Brain pericyte (primary cell): Measurements from ENCODE around the gene IGF2BP2.

Source experiments
- DNase-seq: peaks from one replicate; pipeline ENCODE4 v3.0.0-alpha.2; 2012; ENCODE audit warnings: low read depth, low spot score

Gene IGF2BP2

DNA sequence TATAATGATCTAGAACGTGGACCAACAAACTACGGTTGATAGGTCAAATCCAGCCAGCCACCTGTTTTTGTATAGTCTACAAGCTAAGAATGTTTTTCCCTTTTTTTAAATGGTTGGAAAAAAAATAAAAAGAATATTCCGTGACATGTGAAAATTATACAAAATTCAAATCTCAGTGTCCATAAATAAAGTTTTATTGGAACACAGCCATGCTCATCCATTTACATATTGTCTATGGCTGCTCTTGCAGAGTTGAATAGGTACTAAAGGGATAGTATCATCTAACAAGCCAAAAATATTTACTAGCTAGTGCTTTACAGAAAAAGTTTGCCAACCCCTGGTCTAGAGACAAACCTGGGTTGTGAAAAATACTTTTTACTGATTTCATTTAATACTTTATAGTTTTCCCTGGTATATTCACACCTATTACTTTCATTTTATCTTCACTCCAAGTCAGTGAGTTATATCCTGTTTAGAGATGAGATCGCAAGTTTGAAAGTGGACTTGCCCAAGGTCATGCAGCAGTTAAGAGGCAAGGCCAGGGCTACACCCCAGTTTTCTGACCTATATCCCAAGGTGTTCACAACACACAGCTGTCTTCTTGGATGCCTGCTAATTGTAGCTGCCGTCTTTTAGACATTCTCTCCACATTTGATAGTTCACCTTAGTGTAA is 58.4 kb downstream of the IGF2BP2 start:
- no peak for DNase-seq

DNA sequence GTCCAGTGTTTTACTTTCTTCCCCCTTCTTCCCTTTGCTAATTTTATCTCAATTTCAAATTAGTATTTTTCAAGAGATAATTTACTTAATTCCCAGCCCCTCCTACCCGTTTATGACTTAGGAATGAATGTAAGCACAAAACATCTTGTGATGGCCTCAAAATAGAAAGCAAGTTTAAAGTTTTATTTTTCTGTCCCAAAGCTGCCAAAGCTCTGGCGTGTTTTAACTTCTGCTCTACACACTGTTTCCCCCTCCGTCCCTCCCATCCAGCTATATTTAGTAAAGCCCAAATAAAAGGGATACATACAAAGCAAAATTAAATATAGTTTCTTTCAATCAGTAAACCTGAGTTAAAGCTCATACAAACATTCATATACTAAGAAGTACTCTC is 59.9 kb downstream of the IGF2BP2 start:
- no peak for DNase-seq

DNA sequence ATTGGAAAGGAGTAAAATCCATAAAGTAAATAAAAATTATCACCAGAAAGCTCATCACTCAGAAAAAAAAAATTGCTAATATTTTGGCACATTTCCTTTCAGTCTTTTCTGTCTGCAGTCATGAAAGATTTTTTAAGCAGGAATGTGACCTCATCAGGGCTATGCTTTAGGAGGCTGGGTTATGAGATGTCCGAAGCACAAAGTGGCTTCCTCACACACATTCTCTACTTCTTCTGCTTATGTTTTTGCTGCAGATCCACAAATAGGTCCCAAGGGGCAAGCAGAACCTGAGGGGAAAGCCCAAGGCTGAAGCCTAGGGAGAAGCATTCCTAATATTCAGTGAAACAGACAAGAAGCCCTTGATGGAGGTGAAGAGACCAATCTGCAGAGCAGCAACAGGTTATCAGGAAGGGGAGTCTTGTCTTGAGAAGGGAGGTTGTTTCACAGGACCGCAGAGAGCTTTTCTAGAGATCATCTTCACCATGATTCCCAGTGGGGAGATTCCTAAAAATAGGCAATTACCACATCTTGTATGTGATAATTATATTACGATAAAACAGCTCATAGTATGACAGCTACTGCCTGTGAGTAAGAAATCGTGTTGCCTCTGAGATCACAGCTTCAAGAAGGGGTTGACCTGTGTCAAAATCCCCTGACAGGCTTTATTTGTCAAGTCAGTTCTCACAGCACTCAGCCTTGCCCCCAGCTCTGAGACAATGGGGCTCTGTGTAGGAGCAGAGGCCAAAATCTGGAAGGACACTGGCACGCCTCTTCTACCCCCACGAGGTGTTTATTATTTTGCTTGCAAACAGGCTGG is 60.5 kb downstream of the IGF2BP2 start:
- no peak for DNase-seq

DNA sequence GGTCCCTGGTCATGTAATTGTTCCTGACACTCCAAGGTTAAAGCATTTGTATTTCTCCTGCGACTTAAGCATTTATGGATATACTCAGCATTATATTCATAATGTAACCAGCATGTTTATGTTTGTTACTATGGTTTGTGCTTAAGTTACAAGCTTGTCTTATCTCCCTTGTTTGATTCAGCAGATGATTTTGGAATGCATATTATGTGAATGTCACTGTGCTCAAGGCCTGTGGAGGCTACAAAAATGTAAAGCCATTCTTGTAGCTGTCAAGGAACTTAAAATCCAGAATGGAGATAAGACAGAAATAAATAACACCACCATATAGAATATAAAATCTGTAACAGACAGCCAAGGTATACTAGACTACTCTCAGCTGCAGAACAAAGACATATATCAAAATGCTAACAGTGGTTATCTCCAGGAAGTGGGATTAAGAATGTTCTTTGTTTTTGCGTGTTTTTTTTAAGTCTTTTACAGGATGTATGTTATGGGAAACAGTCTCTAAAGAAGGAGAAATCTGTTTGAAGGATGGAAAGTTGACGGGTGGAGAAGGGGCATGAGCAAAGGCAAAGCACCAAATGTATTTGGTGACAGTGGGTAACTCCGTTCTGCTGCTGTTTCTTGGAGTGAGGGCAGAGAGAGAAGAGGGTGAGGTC is 61.4 kb downstream of the IGF2BP2 start:
- no peak for DNase-seq

DNA sequence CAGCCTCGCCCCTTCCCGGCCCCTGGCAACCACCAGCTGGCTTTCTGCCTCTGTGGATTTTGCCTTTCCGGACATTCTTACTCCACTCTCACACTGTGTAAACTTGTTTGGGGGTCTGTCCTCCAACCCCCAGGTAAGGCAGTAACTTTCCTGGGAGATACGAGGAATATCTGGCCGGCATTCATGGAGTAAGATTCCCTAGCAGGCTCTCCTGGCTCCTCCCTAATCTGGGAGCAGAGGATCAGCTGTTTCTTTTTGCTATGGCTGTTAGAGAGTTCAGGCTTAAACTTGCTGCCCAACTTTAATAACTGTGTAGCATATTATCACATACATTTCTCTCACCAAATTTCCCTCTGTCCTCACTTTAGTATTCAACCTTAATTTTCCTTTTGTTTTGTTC is 64.3 kb downstream of the IGF2BP2 start:
- no peak for DNase-seq

DNA sequence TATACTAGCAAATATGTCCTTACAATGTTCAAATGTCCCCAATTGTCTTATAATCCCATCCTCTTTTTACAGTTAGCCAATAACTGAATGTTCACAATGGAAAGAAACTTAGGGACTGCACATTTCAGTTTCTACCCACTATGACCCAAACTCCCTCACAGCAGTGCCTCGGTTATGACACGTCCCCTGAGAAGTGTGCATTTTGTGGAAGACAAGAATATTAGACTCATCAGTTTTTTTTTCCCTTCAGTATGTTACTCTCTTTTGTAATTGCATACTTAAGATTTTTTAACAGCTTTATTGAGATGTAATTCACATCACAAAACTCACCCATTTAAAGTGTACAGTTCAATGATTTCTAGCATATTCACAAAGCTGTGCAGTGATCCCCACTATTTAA is 64.8 kb downstream of the IGF2BP2 start:
- DNase-seq, result no peak

DNA sequence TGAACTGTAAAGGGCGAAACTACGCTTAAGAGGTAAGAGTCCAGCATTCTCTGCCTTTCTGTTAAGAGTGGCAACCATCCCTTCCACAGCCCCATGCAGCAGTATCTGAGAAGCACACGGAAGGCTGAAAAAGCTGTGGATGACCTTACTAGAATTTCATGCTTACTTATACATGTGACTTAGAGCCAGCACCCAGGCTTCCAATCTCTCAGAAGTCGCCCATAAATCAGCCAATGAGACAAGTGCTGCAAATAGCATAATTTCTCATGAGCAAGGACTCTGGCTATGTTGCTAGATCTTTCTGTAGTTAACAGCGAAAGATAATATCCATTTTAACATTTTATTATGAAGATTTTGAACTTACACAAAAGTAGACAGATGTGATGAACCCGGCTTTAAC is 65.3 kb downstream of the IGF2BP2 start:
- no peak for DNase-seq

DNA sequence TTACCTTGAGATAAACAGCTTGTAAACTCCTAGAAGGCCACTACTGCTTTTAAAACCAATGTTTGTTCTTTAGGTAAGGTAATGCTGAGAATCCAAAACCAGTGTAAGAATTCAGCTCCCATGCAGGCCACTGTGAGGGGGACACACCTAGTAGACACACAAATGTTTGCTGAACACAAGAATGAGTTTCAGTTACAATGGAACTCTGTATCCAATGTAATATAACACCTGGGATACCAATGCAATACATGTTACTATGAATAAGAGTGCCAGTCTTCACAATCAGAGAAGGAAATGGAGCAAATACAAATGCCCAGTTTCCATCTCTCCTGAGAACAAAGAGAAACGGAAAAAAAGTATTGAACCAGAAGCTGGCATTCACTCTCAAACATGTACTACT is 65.9 kb downstream of the IGF2BP2 start:
- no peak for DNase-seq

DNA sequence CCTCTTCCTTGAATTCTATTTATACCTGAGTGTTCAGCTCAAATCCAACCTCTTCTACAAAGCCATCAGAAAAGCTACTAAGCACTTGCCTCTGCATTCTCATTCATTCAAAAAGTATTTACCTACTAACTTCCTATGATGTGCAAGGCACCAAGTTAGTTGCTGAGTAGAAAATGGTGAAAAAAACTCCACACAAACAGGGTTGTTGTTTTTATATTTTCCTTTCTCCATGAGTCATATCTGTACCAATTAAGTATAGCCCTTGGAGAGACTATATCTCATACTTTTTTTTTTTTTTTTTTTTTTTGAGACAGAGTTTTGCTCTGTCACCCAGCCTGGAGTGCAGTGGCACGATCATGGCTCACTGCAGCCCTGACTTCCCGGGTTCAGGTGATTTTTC is 67.7 kb downstream of the IGF2BP2 start:
- no peak for DNase-seq

DNA sequence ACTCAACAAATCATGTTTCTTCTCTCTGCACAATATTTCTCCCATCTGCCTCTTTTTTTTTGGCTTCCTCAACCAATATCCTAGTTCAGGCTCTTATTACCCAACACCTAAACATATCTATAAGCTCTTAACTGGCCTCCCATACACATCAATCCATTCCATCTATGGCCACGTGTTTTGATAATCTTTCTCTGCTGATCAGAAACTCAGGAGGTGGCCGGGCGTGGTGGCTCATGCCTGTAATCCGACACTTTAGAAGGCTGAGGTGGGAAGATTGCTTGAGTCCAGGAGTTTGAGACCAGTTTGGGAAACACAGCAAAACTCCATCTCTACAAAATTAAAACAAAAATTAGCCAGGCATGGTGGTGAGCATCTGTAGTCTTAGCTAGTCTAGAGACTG is 68.4 kb downstream of the IGF2BP2 start:
- no peak for DNase-seq

DNA sequence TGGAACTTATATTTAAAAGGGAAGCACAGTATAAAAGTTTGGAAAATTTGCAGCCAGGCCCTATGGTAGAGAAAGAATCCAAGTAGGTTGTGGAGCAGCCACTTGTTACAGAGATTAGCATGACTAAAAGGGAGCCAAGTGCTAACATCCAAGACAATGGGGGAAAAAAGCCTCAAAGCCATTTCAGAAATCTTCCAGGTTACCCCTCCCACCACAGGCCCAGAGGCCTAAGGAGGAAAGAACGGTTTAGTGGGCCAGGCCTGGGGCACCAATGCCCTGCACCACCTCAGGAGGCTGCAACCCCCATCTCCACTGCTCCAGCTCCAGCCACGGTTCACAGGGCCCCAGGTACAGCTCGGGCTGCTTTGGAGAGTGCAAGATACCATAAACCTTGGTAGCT is 69.9 kb downstream of the IGF2BP2 start:
- no peak for DNase-seq

DNA sequence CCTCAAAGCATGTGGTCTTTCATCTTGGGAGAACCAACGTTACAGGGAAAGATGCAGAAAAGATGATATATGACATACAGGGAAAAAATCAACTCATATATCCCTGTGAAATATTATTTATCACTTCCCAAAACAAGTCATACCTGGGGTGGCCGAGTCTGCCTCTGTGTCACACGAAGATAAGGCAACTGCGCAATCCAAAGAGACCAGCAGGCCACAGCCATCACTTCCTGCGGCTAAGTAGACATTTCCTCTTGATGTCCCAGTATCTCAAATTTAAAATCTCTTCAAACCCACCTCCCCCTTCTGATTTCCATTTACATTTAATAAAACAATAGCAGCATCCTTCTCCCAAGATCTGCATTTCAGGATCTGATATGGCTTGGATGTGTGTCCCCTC is 71.5 kb downstream of the IGF2BP2 start:
- DNase-seq, result no peak

DNA sequence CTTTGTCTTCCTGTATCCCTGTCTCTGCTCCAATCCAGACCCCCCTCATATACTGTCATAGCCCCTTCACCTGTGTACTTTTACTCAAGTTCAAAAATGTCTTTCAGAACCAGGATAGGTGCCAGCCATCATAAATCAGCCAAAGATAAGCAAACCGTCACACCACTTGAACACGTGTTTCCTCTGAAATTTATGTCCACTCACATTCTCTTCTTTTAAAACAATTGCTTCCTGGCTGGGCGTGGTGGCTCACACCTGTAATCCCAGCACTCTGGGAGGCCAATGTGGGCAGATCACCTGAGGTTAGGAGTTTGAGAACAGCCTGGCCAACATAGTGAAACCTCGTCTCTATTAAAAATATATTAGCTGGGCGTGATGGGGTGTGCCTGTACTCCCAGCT is 74.1 kb downstream of the IGF2BP2 start:
- no peak for DNase-seq

DNA sequence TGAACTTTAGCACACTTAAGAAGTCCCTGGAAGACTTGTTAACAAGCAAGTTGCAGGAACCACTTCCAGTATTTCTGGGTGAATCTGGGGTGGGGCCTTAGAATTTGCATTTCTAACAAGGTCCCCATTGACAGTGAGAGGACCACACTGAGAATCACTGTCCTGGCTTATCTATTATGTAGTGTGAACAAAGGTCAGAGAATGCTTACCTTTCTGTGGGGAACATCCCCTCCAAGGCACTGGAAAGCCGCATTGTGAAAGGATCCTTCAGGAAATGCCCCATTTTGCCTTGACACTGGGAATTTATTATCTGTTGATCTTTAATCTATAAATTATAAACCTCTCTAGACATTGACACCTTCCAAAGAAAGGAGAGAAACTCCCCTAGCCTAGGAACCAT is 74.8 kb downstream of the IGF2BP2 start:
- DNase-seq, result no peak

DNA sequence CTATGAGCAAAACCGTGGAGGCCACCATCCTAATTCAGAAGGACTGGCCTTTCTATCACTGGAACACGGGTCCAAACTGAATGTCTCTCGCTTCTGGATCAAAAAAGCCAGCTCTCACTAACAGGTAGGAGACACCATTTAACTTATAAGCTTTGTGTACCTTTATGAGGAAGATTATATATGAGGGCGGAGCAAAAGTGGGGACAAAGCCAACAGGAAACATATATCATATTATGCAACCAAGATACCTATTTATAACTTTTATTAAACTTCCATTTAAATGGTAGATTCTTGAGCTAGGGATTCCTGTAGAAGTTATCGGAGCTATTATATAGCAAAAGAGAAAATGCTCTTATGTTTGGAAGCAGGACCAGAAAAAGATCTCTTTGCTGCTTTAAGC is 78.4 kb downstream of the IGF2BP2 start:
- no peak for DNase-seq

DNA sequence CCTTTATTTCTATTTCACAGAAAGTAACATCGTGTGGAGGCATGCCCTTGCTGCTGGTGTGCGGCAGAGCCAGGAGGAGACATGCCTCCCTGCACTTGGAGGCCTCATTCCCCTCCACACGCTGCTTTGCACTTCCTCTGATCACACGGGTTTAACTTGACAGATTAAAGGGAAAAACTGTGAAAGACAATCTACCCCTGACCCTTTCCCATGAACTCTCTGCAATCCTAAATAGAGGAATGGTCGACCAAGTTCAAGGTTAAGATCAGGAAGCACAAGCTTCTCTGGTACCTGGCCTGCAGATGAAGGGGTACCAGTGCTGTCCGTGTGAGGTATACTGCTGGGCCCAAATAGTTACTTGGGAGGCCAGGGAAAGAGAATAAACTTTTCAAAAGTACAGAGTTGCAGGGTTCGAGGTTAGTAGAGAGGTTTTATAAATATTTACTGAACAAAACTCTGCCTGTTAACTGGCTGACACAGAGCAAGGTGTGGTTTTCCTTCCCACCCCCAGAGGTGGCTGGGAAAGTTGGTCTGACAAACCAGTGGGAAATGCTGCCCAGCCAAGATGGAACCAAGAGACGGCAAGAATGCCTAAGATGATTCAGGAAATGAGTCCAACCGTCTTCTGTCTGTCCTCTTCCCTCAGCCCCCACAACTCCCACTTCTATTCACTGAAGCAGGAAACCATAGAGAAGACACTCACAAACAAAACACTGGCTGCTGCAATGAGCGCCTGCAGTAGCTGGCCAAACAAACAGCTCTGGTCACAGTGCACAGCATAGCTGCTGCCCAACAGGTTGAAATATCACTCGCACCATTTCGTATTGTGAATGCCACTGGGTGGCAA is 79.6 kb downstream of the IGF2BP2 start:
- no peak for DNase-seq

DNA sequence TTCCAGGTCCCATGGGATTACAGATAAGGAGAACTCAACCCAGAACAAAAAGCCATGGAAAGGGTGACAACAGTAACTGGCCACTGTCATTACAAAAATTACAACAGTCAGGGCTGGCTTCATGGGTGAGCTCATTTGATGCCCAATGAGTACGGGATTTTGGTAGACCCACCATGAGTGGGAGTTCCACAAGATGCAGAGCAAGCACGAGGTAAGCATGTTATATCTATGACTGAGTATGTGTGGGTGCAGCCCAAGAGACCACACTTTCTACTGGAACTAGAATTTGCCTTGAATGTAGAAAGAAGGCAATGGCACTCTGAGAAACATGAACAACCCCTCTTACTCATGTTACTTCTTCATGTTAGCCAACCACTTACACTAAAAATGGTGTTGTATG is 83.3 kb downstream of the IGF2BP2 start:
- no peak for DNase-seq

DNA sequence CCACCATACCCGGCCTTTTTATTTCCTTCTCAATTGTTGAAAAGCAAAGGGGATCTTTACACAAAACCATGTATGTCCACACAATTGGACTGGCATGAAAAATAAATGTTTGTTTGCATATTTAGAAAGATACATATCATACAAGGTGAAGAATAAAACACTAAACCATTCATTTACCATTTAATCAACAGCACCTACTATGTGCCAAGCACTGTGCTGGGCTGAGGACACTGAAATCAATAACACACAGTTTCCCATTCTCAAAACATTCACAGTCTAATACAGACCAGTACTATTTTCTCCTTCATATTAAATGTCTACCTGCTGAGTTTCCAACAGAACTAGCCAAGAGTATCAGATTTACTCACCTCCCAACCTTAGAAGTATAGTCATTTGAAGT is 84.7 kb downstream of the IGF2BP2 start:
- no peak for DNase-seq

DNA sequence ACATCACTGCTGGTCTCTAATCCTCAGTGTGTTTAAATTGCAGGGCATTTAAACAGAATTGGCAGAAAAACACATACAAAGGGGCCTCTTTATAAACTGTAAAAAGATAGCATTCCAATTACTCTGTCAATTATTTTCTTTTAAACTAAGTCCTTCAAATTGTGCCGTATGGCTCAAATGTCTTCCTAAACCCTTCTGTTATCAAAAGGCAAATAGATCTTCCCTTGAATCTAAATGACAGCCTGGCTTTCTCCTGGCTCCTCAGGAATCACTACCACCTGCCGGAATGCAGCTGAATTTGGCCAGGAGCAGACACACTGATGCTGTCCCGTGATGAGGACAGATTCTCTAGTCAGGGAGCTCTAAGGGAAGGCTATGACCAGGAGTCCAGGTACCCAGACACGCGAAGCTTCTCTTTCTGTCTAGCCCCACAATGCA is 85.6 kb downstream of the IGF2BP2 start:
- no peak for DNase-seq

DNA sequence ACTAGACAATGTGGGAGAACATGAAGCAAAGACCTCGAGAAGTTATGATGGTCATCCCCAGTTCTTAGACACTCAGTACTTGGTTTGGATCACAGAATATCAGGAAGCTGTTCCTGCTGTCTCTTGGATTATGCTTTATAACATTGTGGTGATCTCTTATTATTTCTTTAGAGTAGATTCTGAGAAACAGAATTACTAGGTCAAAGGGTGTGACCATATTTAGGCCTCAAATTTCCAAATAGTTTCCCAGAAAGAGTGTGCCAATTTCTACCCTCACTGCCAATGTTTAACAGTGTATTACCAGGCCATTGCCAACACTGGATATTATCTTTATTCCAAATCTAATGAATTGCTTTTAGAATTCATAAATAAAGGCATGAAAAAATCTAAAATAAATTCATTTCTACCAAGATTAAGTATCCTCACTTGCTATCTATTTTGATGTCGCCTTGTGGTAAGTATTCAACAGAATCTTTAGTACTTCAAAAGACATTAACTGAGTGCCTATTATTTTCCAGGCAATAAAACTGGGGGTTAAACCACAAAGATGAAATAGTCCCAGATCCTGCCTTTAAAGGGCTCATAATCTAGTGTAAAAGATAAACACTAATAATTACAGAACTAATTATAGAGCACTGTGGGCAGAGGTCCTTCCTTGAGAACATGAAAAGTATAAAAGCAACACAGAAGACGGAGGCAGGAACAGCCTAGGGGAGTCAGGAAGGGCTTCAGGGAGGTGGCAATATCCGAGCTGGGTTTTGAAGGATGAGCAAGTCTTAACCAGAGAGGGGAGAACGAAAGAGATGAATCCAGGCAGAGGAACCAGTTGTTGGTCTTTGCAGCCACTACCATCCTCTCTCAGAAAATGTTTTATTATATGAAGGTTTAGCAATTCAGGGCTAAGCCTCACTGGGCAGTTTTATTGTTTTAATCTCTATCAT is 86.8 kb downstream of the IGF2BP2 start:
- no peak for DNase-seq

DNA sequence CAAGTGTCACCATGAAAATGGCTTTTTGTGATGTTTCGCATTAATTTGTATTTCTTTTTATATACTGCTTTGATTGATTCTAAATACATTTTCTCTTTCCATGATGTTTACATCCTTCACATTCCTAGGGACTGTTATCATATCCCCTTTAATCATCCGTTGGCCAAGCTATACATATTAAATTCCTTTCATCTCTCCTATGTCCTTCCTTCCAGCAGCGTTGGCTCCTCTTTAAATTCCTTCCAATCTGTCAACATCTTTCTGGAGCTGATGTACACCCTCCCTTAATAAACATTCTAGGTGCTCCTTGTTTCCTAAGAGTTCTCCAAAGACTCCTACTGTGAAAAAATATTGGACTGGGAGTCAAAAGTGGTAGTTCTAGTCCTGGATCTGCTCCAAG is 87.8 kb downstream of the IGF2BP2 start:
- DNase-seq, result no peak
